ENCODE data around the gene CAVIN4.

Gene CAVIN4

GRCh38 chr9:100583014-100583802 lies 5.3 kb downstream of the CAVIN4 start:
- no peak for TF ChIP-seq CSRNP3 (CRISPR knock-in tag; IDR thresholded peaks at IDR 0.05)
- no peak for TF ChIP-seq ZFP3 (CRISPR knock-in tag; IDR thresholded peaks at IDR 0.05)
- TF ChIP-seq ESRRG (CRISPR knock-in tag; IDR thresholded peaks at IDR 0.05), result no peak
- no peak for TF ChIP-seq ISL1 (CRISPR knock-in tag; IDR thresholded peaks at IDR 0.05)
- ATAC-seq, result no peak

GRCh38 chr9:100584951-100585350 lies 7.1 kb downstream of the CAVIN4 start:
- TF ChIP-seq ESRRG (CRISPR knock-in tag; IDR thresholded peaks at IDR 0.05) (no peak), CSRNP3 (CRISPR knock-in tag; IDR thresholded peaks at IDR 0.05) (no peak), PATZ1 (CRISPR knock-in tag; IDR thresholded peaks at IDR 0.05; ENCODE audit: borderline replicate concordance) (no peak), TCF4 (CRISPR knock-in tag; IDR thresholded peaks at IDR 0.05; ENCODE audit: borderline replicate concordance) (no peak), ARNTL (CRISPR knock-in tag; IDR thresholded peaks at IDR 0.05; ENCODE audit: borderline replicate concordance, low read depth) (no peak), PPARA (CRISPR knock-in tag; IDR thresholded peaks at IDR 0.05; ENCODE audit: borderline replicate concordance) (no peak), ZNF565 (CRISPR knock-in tag; conservative IDR thresholded peaks at IDR 0.05; ENCODE audit: low read depth) (no peak), GLIS3 (CRISPR knock-in tag; IDR thresholded peaks at IDR 0.05) (no peak), ZFP30 (CRISPR knock-in tag; IDR thresholded peaks at IDR 0.05) (no peak), OSR1 (CRISPR knock-in tag; IDR thresholded peaks at IDR 0.05) (no peak), ZFP3 (CRISPR knock-in tag; IDR thresholded peaks at IDR 0.05) (no peak), ZNF8 (CRISPR knock-in tag; IDR thresholded peaks at IDR 0.05) (no peak), ZNF70 (CRISPR knock-in tag; IDR thresholded peaks at IDR 0.05) (no peak), ZC3H10 (CRISPR knock-in tag; IDR thresholded peaks at IDR 0.05) (no peak), TSHZ2 (CRISPR knock-in tag; IDR thresholded peaks at IDR 0.05) (no peak), ISL1 (CRISPR knock-in tag; IDR thresholded peaks at IDR 0.05) (no peak), CSDC2 (CRISPR knock-in tag; IDR thresholded peaks at IDR 0.05) (no peak), POU6F1 (CRISPR knock-in tag; IDR thresholded peaks at IDR 0.05; ENCODE audit: borderline replicate concordance, low read depth) (no peak), CREB5 (CRISPR knock-in tag; IDR thresholded peaks at IDR 0.05; ENCODE audit: low read depth) (no peak), BACH2 (CRISPR knock-in tag; IDR thresholded peaks at IDR 0.05; ENCODE audit: borderline replicate concordance) (no peak)
- ATAC-seq, result no peak
